H1 (cell line): ENCODE results near the gene RBM44. TPM values are rescaled to one million over a fixed set of nuclear protein-coding genes. Genes with fewer than 3 reads are reported as not detected.

ENCODE experiments used
- CTCF ChIA-PET: fragments of 300-600 bp; sonication (Branson Sonifier 250); formaldehyde crosslinking; loops from one replicate; lab custom pipeline; 2021; ENCODE audit not compliant: partially characterized antibody; lab: Charles Lee
- POLR2A ChIA-PET: fragments of 300-600 bp; sonication (Branson Sonifier 250); formaldehyde crosslinking; loops from one replicate; lab custom pipeline; 2021; ENCODE audit warnings: inconsistent platforms; ENCODE audit not compliant: partially characterized antibody; lab: Charles Lee
- DNase-seq, 2 experiments: peaks; one replicate each; pipeline versions ENCODE4 v3.0.0 to v3.0.0-alpha.2; 2010 to 2022; ENCODE audit warnings: low spot score in 2 of 2, low read depth in 1 of 2, mixed read lengths in 1 of 2
- FAIRE-seq: peaks from 2 replicates; lab custom pipeline; 2011; peaks lifted over from hg19 to GRCh38; lab: Jason Lieb, UNC
- H2AFZ ChIP-seq: 2 replicates; pipeline ENCODE4 v1.8.1; 2012; ENCODE audit warnings: low read length, inconsistent platforms
- H2AK5ac ChIP-seq: 2 replicates; pipeline ENCODE4 v1.6.1; 2013; ENCODE audit warnings: low read depth, low read length
- H2BK120ac ChIP-seq: replicated peaks from 2 replicates; pipeline ENCODE3; 2013; ENCODE audit warnings: low read depth, low read length, inconsistent platforms
- H2BK12ac ChIP-seq: 2 replicates; pipeline ENCODE4 v1.6.1; 2013; ENCODE audit warnings: low read depth, low read length
- H2BK15ac ChIP-seq: 2 replicates; pipeline ENCODE4 v1.6.1; 2013; ENCODE audit warnings: low read length
- H2BK20ac ChIP-seq: 2 replicates; pipeline ENCODE4 v1.6.1; 2013; ENCODE audit warnings: low read length
- H2BK5ac ChIP-seq: 2 replicates; pipeline ENCODE4 v1.6.1; 2013; ENCODE audit warnings: low read depth, low read length
- H3K14ac ChIP-seq: 2 replicates; pipeline ENCODE4 v1.6.1; 2013; ENCODE audit warnings: inconsistent platforms; ENCODE audit not compliant: insufficient read length
- H3K18ac ChIP-seq: 2 replicates; pipeline ENCODE4 v1.6.1; 2013; ENCODE audit warnings: low read length; ENCODE audit errors: extremely low read depth
- H3K23ac ChIP-seq: 2 replicates; pipeline ENCODE4 v1.6.1; 2013; ENCODE audit warnings: inconsistent platforms; ENCODE audit not compliant: insufficient read length
- H3K23me2 ChIP-seq: 2 replicates; pipeline ENCODE4 v1.6.1; 2013; ENCODE audit warnings: low read depth, low read length
- H3K27ac ChIP-seq: 2 replicates; pipeline ENCODE4 v1.6.1; 2011; ENCODE audit warnings: low read depth, low read length, inconsistent platforms
- H3K27me3 ChIP-seq, 4 experiments: replicated peaks in 1 of 4; 1 replicate in 1 of 4; 2 replicates in 3 of 4; pipeline versions ENCODE4 v1.6.1 to v1.8.1; 2011 to 2013; ENCODE audit warnings: low read length in 3 of 4, mild to moderate bottlenecking in 3 of 4, inconsistent platforms in 2 of 4, mixed read lengths in 2 of 4, moderate library complexity in 1 of 4; ENCODE audit not compliant: control insufficient read depth in 3 of 4, insufficient read depth in 3 of 4; ENCODE audit errors: extremely low read depth in 1 of 4
- H3K36me3 ChIP-seq, 4 experiments: 2 replicates each; pipeline versions ENCODE4 v1.6.1 to v1.8.1; 2011 to 2013; ENCODE audit warnings: mild to moderate bottlenecking in 4 of 4, low read length in 3 of 4, moderate library complexity in 2 of 4, control low read depth in 1 of 4, inconsistent platforms in 1 of 4; ENCODE audit not compliant: insufficient read depth in 4 of 4, control insufficient read depth in 2 of 4
- H3K4ac ChIP-seq: replicated peaks from 2 replicates; pipeline ENCODE3; 2013; ENCODE audit warnings: low read length, low read depth, mixed read lengths, inconsistent platforms; ENCODE audit not compliant: insufficient read length
- H3K4me1 ChIP-seq, 4 experiments: replicated peaks in 1 of 4; 1 replicate in 1 of 4; 2 replicates in 3 of 4; pipeline versions ENCODE4 v1.6.1 to v1.8.1; 2011 to 2013; ENCODE audit warnings: low read length in 3 of 4, inconsistent platforms in 2 of 4, mixed read lengths in 1 of 4; ENCODE audit not compliant: insufficient read depth in 4 of 4, control insufficient read depth in 3 of 4
- H3K4me2 ChIP-seq, 2 experiments: 2 replicates each; pipeline versions ENCODE4 v1.6.1 to v1.8.1; 2011 to 2013; ENCODE audit warnings: low read depth in 2 of 2, low read length in 2 of 2, control low read depth in 1 of 2, inconsistent platforms in 1 of 2, mild to moderate bottlenecking in 1 of 2; ENCODE audit not compliant: insufficient read depth in 1 of 2
- H3K4me3 ChIP-seq, 4 experiments: fragments of 200-600, 300-600 bp in 1 of 4; sonication (generic), shearing (Covaris generic), sonication (Bioruptor Twin) in 1 of 4; 2 replicates each; pipeline versions ENCODE4 v1.5.1 to v1.8.1; 2011 to 2016; ENCODE audit warnings: low read length in 4 of 4, low read depth in 3 of 4, control low read depth in 2 of 4, inconsistent platforms in 2 of 4, mild to moderate bottlenecking in 2 of 4, mixed read lengths in 1 of 4, moderate library complexity in 1 of 4; ENCODE audit not compliant: insufficient read depth in 2 of 4; ENCODE audit errors: extremely low read depth in 1 of 4
- H3K56ac ChIP-seq: replicated peaks from 2 replicates; pipeline ENCODE3; 2013; ENCODE audit warnings: low read depth, mild to moderate bottlenecking, mixed read lengths, low read length, inconsistent platforms; ENCODE audit not compliant: insufficient read length
- H3K79me1 ChIP-seq: 2 replicates; pipeline ENCODE4 v1.6.1; 2013; ENCODE audit warnings: low read depth, low read length, control low read depth
- H3K79me2 ChIP-seq, 2 experiments: 2 replicates each; pipeline versions ENCODE4 v1.6.1 to v1.8.1; 2012 to 2013; ENCODE audit warnings: low read length in 2 of 2, mild to moderate bottlenecking in 2 of 2, inconsistent platforms in 1 of 2; ENCODE audit not compliant: insufficient read depth in 2 of 2, control insufficient read depth in 1 of 2
- H3K9ac ChIP-seq, 4 experiments: replicated peaks in 1 of 4; 1 replicate in 1 of 4; 2 replicates in 3 of 4; pipeline versions ENCODE4 v1.6.1 to v1.8.1; 2011 to 2013; ENCODE audit warnings: low read depth in 3 of 4, low read length in 3 of 4, control low read depth in 2 of 4, mild to moderate bottlenecking in 2 of 4, moderate library complexity in 2 of 4, inconsistent platforms in 1 of 4; ENCODE audit errors: extremely low read depth in 1 of 4
- H3K9me3 ChIP-seq, 2 experiments: 2 replicates each; pipeline versions ENCODE4 v1.6.1 to v1.8.1; 2012 to 2013; ENCODE audit warnings: mild to moderate bottlenecking in 2 of 2, moderate library complexity in 2 of 2, control low read depth in 1 of 2, inconsistent platforms in 1 of 2, low read depth in 1 of 2, low read length in 1 of 2, mixed read lengths in 1 of 2; ENCODE audit not compliant: insufficient read depth in 2 of 2
- H4K20me1 ChIP-seq, 2 experiments: replicated peaks in 1 of 2; 2 replicates each; pipeline versions ENCODE3 to v1.8.1; 2011 to 2013; ENCODE audit warnings: inconsistent platforms in 2 of 2, low read length in 2 of 2, mild to moderate bottlenecking in 1 of 2; ENCODE audit not compliant: insufficient read depth in 2 of 2, control insufficient read depth in 1 of 2
- H4K5ac ChIP-seq: 2 replicates; pipeline ENCODE4 v1.6.1; 2013; ENCODE audit warnings: low read length, low read depth, mixed read lengths, inconsistent platforms; ENCODE audit not compliant: insufficient read length
- H4K8ac ChIP-seq: 2 replicates; pipeline ENCODE4 v1.8.0; 2013; ENCODE audit warnings: mild to moderate bottlenecking, moderate library complexity, low read length, inconsistent platforms; ENCODE audit not compliant: insufficient read depth; ENCODE audit errors: extremely low read depth
- H4K91ac ChIP-seq: replicated peaks from 2 replicates; pipeline ENCODE3; 2013; ENCODE audit warnings: low read length, mixed read lengths, inconsistent platforms; ENCODE audit not compliant: insufficient read length
- GABPA ChIP-seq: IDR thresholded peaks from 2 replicates; pipeline ENCODE4 v1.6.1; 2011; ENCODE audit warnings: mild to moderate bottlenecking, low read length, moderate library complexity, borderline replicate concordance; ENCODE audit not compliant: insufficient read depth
- GTF2F1 ChIP-seq: IDR thresholded peaks from 2 replicates; pipeline ENCODE4 v1.6.1; 2012; ENCODE audit warnings: low read depth, low read length, improper control_type of control experiment, borderline replicate concordance
- JUN ChIP-seq: IDR thresholded peaks from 2 replicates; pipeline ENCODE4 v1.6.1; 2011; ENCODE audit warnings: low read depth, mild to moderate bottlenecking, improper control_type of control experiment, low read length
- PHF8 ChIP-seq: fragments of 200-600 bp; sonication (generic); conservative IDR thresholded peaks from 2 replicates; pipeline ENCODE4 v1.7.1; 2012; ENCODE audit warnings: low read depth, mild to moderate bottlenecking, inconsistent platforms, low read length, moderate library complexity
- SIX5 ChIP-seq: IDR thresholded peaks from 2 replicates; pipeline ENCODE4 v1.6.1; 2011; ENCODE audit warnings: mild to moderate bottlenecking, low read depth, low read length
- SP2 ChIP-seq: IDR thresholded peaks from 2 replicates; pipeline ENCODE4 v1.6.1; 2012; ENCODE audit warnings: mild to moderate bottlenecking, low read length, inconsistent platforms
- TAF1 ChIP-seq: IDR thresholded peaks from 2 replicates; pipeline ENCODE4 v1.6.1; 2011; ENCODE audit warnings: mild to moderate bottlenecking, low read depth, low read length
- TAF7 ChIP-seq: optimal IDR thresholded peaks from 2 replicates; pipeline ENCODE3; 2011; ENCODE audit warnings: low read depth, mild to moderate bottlenecking, inconsistent platforms, low read length, moderate library complexity, borderline replicate concordance
- WGBS, 2 experiments: shearing (Covaris generic) in 1 of 2; methylation state at CpG; one replicate each; pipeline versions ENCODE4 v1.1.6 to v1.1.7; 2013 to 2015; ENCODE audit warnings: low lambda C conversion rate in 2 of 2, mixed read lengths in 2 of 2, inconsistent platforms in 1 of 2, low coverage in 1 of 2, missing lambda C conversion rate in 1 of 2; ENCODE audit not compliant: insufficient replicate concordance in 2 of 2, insufficient coverage in 1 of 2, insufficient read length in 1 of 2; ENCODE audit errors: extremely low coverage in 1 of 2, missing lambda C conversion rate in 1 of 2; 5-methylcytosine and 5-hydroxymethylcytosine counted together
- polyA plus RNA-seq, 7 experiments: library from polyadenylated mRNA; depleted of rRNA in 3 of 7; stranded (reverse) in 5 of 7; unstranded in 2 of 7; fragments of >200 nt in 5 of 7; fragments of 200-250 nt in 2 of 7; gene quantifications; 1 replicate in 5 of 7; 2 replicates in 1 of 7; 4 replicates in 1 of 7; pipeline versions ENCODE4 v1.2.1 to v1.2.3, GENCODE V29; 2011 to 2013; ENCODE audit warnings: missing spikeins in 2 of 7, mixed read lengths in 2 of 7
- total RNA-seq: library from RNA; stranded (reverse); fragmentation: NEBNext Ultra II Directional; extraction: Animal tissue kit (Norgen Biotek cat#: 25700); gene quantifications from 2 replicates; pipeline ENCODE4 v1.2.1, GENCODE V29; 2021
- TF ChIP-seq, protein P1 (sequence below): IDR thresholded peaks from 2 replicates; pipeline ENCODE4 v1.6.1; 2012; ENCODE audit warnings: low read length, inconsistent platforms

RBM44 gene
- total and polyA plus RNA-seq, 2 of the 8 experiments (the other 6 are each of a cell fraction or from before 2014, with no cell fraction given): 0.12 to 0.43 TPM

DNA sequence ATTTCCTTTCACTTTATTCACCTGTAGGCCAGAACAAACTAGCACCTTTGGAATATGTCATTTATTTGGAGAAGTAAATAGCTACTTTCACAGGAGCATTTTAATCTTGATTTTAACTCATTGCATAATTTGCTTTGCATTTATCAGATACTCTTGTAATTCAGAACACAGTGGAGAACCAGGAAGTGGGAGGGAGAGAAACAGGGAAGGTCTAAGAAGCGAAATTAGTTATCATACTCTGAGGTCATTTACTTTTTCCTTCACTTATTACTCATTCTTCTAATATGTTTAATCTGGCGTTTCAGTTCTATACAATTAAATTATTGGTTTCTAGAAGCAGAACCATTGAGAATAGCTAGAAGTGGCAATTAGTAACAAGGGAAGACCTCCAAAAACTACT lies 20.7 kb downstream of the RBM44 start:
- Histone ChIP-seq H3K9me3 (no peaks in the 10 kb centered on the region), H3K36me3 (no peaks in the 10 kb centered on the region), H3K23me2 (no peaks in the 10 kb centered on the region), H3K79me2 (no peaks in the 10 kb centered on the region), H4K91ac (no peak overlapping the region), H2BK12ac (no peak overlapping the region), H3K4me2 (no peak overlapping the region), H2AFZ (no peak overlapping the region), H2BK120ac (no peak overlapping the region), H3K4me1 (no peaks in the 10 kb centered on the region), H2BK5ac (no peak overlapping the region), H2BK15ac (no peak overlapping the region), H2BK20ac (no peak overlapping the region), H3K56ac (no peak overlapping the region), H4K20me1 (no peaks in the 10 kb centered on the region), H4K8ac (no peak overlapping the region), H4K5ac (no peak overlapping the region), H3K4me3 (no peak overlapping the region), H3K79me1 (no peaks in the 10 kb centered on the region), H3K27me3 (peaks cover 0 to 1% (median 0%) of the 10 kb centered on the region in 4 experiments; a peak in 2 of 7 replicates), H2AK5ac (no peak overlapping the region), H3K18ac (no peak overlapping the region), H3K23ac (no peak overlapping the region), H3K4ac (no peak overlapping the region), H3K14ac (no peak overlapping the region), H3K9ac (no peak overlapping the region), H3K27ac (no peak overlapping the region)
- TF ChIP-seq GTF2F1 (no peak), SIX5 (no peak), GABPA (no peak), SP2 (no peak), TAF7 (no peak), TAF1 (no peak), JUN (no peak), PHF8 (no peak)
- TF ChIP-seq, protein P1, sequence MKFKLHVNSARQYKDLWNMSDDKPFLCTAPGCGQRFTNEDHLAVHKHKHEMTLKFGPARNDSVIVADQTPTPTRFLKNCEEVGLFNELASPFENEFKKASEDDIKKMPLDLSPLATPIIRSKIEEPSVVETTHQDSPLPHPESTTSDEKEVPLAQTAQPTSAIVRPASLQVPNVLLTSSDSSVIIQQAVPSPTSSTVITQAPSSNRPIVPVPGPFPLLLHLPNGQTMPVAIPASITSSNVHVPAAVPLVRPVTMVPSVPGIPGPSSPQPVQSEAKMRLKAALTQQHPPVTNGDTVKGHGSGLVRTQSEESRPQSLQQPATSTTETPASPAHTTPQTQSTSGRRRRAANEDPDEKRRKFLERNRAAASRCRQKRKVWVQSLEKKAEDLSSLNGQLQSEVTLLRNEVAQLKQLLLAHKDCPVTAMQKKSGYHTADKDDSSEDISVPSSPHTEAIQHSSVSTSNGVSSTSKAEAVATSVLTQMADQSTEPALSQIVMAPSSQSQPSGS: no peak
- no peak for DNase-seq
- no peak for FAIRE-seq
- 84% methylated on average over 2 of the region's 2 CpGs; no CpG with 5 or more reads in 1 of the 2 experiments for WGBS, 2 experiments
- POLR2A ChIA-PET: no interaction called here
- CTCF ChIA-PET: interaction anchor here (0.6 to 1.6 kb wide), 2 partner anchors 8 to 40 kb away, joined by 4 read pairs; no protein-coding TSS in a partner anchor
